Esophagus muscularis mucosa (tissue), 3 donors: ENCODE data around the gene CANX.

Experiments
- POLR2A ChIP-seq: fragments of 450-650 bp; IDR thresholded peaks from one replicate; pipeline ENCODE4 v1.6.1; 2017; ENCODE audit warnings: antibody characterized with exemption, moderate library complexity, mild to moderate bottlenecking, low read depth
- POLR2AphosphoS5 ChIP-seq, 2 donors: sonication (generic); formaldehyde crosslinking; IDR thresholded peaks; one replicate each; pipeline ENCODE4 v1.6.1; 2017; ENCODE audit warnings: antibody characterized with exemption in 2 of 2
- TF ChIP-seq, protein P1 (sequence below), 3 experiments: fragments of 200-600 bp in 2 of 3; fragments of 450-650 bp in 1 of 3; sonication (generic) in 2 of 3; IDR thresholded peaks; one replicate each; pipeline ENCODE4 v1.5.1; 2017 to 2019; ENCODE audit warnings: antibody characterized with exemption in 3 of 3, mild to moderate bottlenecking in 2 of 3, moderate library complexity in 1 of 3

DNA sequence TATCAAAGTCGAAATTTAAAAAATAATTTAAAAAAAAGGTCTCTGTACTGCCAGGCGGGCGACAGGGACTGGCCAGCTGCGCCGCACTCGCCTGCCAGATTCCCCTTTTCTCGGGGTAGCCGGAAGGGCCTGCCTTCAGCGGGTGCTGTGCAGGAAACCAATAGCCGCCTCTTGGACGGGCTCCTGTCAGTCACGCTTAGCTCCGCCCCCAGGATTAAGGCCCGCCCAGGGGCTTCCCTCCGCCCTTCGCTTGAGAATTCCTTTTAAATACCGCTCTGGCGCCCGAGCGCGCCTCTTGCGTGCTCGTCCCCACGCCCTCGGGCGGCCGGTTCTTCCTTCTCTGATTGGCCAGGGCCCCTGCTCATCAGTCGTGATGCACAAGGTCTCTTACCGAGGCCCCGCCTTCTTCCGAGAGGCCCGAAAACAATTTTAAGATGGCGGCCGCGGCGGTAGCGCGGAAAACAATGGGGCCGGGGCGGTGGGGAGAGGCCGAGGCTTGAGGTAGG lies 33.7 kb downstream of the CANX start, which contains the start of gene MAML1:
- TF ChIP-seq POLR2AphosphoS5 (IDR thresholded peaks at IDR 0.05) (peak; percentile 82 to 89), POLR2A (no peak)
- TF ChIP-seq, protein P1, sequence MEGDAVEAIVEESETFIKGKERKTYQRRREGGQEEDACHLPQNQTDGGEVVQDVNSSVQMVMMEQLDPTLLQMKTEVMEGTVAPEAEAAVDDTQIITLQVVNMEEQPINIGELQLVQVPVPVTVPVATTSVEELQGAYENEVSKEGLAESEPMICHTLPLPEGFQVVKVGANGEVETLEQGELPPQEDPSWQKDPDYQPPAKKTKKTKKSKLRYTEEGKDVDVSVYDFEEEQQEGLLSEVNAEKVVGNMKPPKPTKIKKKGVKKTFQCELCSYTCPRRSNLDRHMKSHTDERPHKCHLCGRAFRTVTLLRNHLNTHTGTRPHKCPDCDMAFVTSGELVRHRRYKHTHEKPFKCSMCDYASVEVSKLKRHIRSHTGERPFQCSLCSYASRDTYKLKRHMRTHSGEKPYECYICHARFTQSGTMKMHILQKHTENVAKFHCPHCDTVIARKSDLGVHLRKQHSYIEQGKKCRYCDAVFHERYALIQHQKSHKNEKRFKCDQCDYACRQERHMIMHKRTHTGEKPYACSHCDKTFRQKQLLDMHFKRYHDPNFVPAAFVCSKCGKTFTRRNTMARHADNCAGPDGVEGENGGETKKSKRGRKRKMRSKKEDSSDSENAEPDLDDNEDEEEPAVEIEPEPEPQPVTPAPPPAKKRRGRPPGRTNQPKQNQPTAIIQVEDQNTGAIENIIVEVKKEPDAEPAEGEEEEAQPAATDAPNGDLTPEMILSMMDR (IDR thresholded peaks at IDR 0.05) = no peak
